HEK293 (cell line): ENCODE results near the gene SHISAL1.

Experiments used
- IKZF3 ChIP-seq: fragments of 450-650 bp; IDR thresholded peaks from 2 replicates; pipeline ENCODE4 v1.5.0; 2018; ENCODE audit warnings: missing biosample characterization, mild to moderate bottlenecking, missing genetic modification characterization, moderate library complexity
- MZF1 ChIP-seq: fragments of 450-650 bp; formaldehyde crosslinking; IDR thresholded peaks from 2 replicates; pipeline ENCODE4 v1.5.1; 2017; ENCODE audit warnings: missing biosample characterization, missing genetic modification characterization, borderline replicate concordance
- SCRT2 ChIP-seq: fragments of 450-650 bp; formaldehyde crosslinking; IDR thresholded peaks from 2 replicates; pipeline ENCODE4 v1.5.1; 2016; ENCODE audit warnings: missing biosample characterization, missing genetic modification characterization
- YY1 ChIP-seq: fragments of 450-650 bp; formaldehyde crosslinking; IDR thresholded peaks from 2 replicates; pipeline ENCODE4 v1.5.1; 2018; ENCODE audit warnings: missing biosample characterization, missing genetic modification characterization
- ZFHX2 ChIP-seq: fragments of 450-650 bp; formaldehyde crosslinking; conservative IDR thresholded peaks from 2 replicates; pipeline ENCODE4 v1.5.1; 2016; ENCODE audit warnings: missing biosample characterization, missing genetic modification characterization
- ZFP69B ChIP-seq: fragments of 450-650 bp; formaldehyde crosslinking; IDR thresholded peaks from 2 replicates; pipeline ENCODE4 v1.5.1; 2016; ENCODE audit warnings: missing biosample characterization, missing genetic modification characterization
- ZNF121 ChIP-seq: fragments of 450-650 bp; formaldehyde crosslinking; IDR thresholded peaks from 2 replicates; pipeline ENCODE4 v1.5.1; 2016; ENCODE audit warnings: missing biosample characterization, missing genetic modification characterization
- ZNF169 ChIP-seq: fragments of 450-650 bp; formaldehyde crosslinking; IDR thresholded peaks from 2 replicates; pipeline ENCODE4 v1.5.1; 2016; ENCODE audit warnings: missing biosample characterization, missing genetic modification characterization
- ZNF184 ChIP-seq: fragments of 450-650 bp; IDR thresholded peaks from 2 replicates; pipeline ENCODE4 v1.5.1; 2018; ENCODE audit warnings: missing biosample characterization, mild to moderate bottlenecking, missing genetic modification characterization
- ZNF2 ChIP-seq: fragments of 450-650 bp; formaldehyde crosslinking; IDR thresholded peaks from 2 replicates; pipeline ENCODE4 v1.5.1; 2016; ENCODE audit warnings: missing biosample characterization, missing genetic modification characterization
- ZNF202 ChIP-seq: fragments of 450-650 bp; formaldehyde crosslinking; IDR thresholded peaks from 2 replicates; pipeline ENCODE4 v1.5.1; 2016; ENCODE audit warnings: missing biosample characterization, missing genetic modification characterization, borderline replicate concordance
- ZNF211 ChIP-seq: fragments of 450-650 bp; formaldehyde crosslinking; IDR thresholded peaks from 2 replicates; pipeline ENCODE4 v1.5.1; 2016; ENCODE audit warnings: low read depth, missing biosample characterization, missing genetic modification characterization
- ZNF302 ChIP-seq: fragments of 450-650 bp; formaldehyde crosslinking; IDR thresholded peaks from 2 replicates; pipeline ENCODE4 v1.5.1; 2016; ENCODE audit warnings: missing biosample characterization, missing genetic modification characterization, low read depth
- ZNF335 ChIP-seq: fragments of 450-650 bp; formaldehyde crosslinking; conservative IDR thresholded peaks from 2 replicates; pipeline ENCODE4 v1.5.1; 2016; ENCODE audit warnings: missing biosample characterization, missing genetic modification characterization
- ZNF354C ChIP-seq: fragments of 450-650 bp; formaldehyde crosslinking; IDR thresholded peaks from 2 replicates; pipeline ENCODE4 v1.5.1; 2016; ENCODE audit warnings: missing biosample characterization, missing genetic modification characterization, low read depth, borderline replicate concordance
- ZNF404 ChIP-seq: fragments of 450-650 bp; formaldehyde crosslinking; IDR thresholded peaks from 2 replicates; pipeline ENCODE4 v1.5.1; 2017; ENCODE audit warnings: missing biosample characterization, missing genetic modification characterization
- ZNF423 ChIP-seq: fragments of 450-650 bp; formaldehyde crosslinking; IDR thresholded peaks from 2 replicates; pipeline ENCODE4 v1.5.1; 2016; ENCODE audit warnings: missing biosample characterization, missing genetic modification characterization
- ZNF426 ChIP-seq: fragments of 450-650 bp; formaldehyde crosslinking; IDR thresholded peaks from 2 replicates; pipeline ENCODE4 v1.5.1; 2017; ENCODE audit warnings: missing biosample characterization, missing genetic modification characterization, mild to moderate bottlenecking, inconsistent platforms, moderate library complexity
- ZNF433 ChIP-seq: fragments of 450-650 bp; formaldehyde crosslinking; IDR thresholded peaks from 2 replicates; pipeline ENCODE4 v1.5.1; 2016; ENCODE audit warnings: missing biosample characterization, missing genetic modification characterization, low read depth
- ZNF501 ChIP-seq: fragments of 450-650 bp; formaldehyde crosslinking; IDR thresholded peaks from 2 replicates; pipeline ENCODE4 v1.5.1; 2016; ENCODE audit warnings: missing biosample characterization, missing genetic modification characterization
- ZNF514 ChIP-seq: fragments of 450-650 bp; formaldehyde crosslinking; IDR thresholded peaks from 2 replicates; pipeline ENCODE4 v1.5.1; 2016; ENCODE audit warnings: missing biosample characterization, missing genetic modification characterization
- ZNF530 ChIP-seq: fragments of 450-650 bp; formaldehyde crosslinking; IDR thresholded peaks from 2 replicates; pipeline ENCODE4 v1.5.1; 2016; ENCODE audit warnings: low read depth, missing biosample characterization, missing genetic modification characterization
- ZNF658 ChIP-seq: fragments of 450-650 bp; formaldehyde crosslinking; IDR thresholded peaks from 2 replicates; pipeline ENCODE4; 2016; ENCODE audit warnings: missing biosample characterization, missing genetic modification characterization
- ZNF677 ChIP-seq: fragments of 450-650 bp; IDR thresholded peaks from 2 replicates; pipeline ENCODE4 v1.5.0; 2018; ENCODE audit warnings: missing biosample characterization, mild to moderate bottlenecking, missing genetic modification characterization, moderate library complexity
- TF ChIP-seq, protein P1 (sequence below): fragments of 450-650 bp; formaldehyde crosslinking; IDR thresholded peaks from 2 replicates; pipeline ENCODE4 v1.5.1; 2016; ENCODE audit warnings: missing biosample characterization, missing genetic modification characterization
- TF ChIP-seq, protein P2 (sequence below): fragments of 450-650 bp; formaldehyde crosslinking; IDR thresholded peaks from 2 replicates; pipeline ENCODE4 v1.5.1; 2016; ENCODE audit warnings: missing biosample characterization, missing genetic modification characterization, borderline replicate concordance
- TF ChIP-seq, protein P3 (sequence below): fragments of 450-650 bp; IDR thresholded peaks from 2 replicates; pipeline ENCODE4 v1.5.1; 2018; ENCODE audit warnings: missing biosample characterization, mild to moderate bottlenecking, missing genetic modification characterization
- TF ChIP-seq, protein P4 (sequence below): fragments of 450-650 bp; formaldehyde crosslinking; IDR thresholded peaks from 2 replicates; pipeline ENCODE4 v1.5.1; 2016; ENCODE audit warnings: missing biosample characterization, missing genetic modification characterization
- TF ChIP-seq, protein P5 (sequence below): fragments of 450-650 bp; formaldehyde crosslinking; IDR thresholded peaks from 2 replicates; pipeline ENCODE4 v1.5.1; 2017; ENCODE audit warnings: missing biosample characterization, missing genetic modification characterization
- TF ChIP-seq, protein P6 (sequence below): fragments of 450-650 bp; formaldehyde crosslinking; IDR thresholded peaks from 2 replicates; pipeline ENCODE4 v1.5.1; 2016; ENCODE audit warnings: missing biosample characterization, missing genetic modification characterization

SHISAL1 gene

DNA sequence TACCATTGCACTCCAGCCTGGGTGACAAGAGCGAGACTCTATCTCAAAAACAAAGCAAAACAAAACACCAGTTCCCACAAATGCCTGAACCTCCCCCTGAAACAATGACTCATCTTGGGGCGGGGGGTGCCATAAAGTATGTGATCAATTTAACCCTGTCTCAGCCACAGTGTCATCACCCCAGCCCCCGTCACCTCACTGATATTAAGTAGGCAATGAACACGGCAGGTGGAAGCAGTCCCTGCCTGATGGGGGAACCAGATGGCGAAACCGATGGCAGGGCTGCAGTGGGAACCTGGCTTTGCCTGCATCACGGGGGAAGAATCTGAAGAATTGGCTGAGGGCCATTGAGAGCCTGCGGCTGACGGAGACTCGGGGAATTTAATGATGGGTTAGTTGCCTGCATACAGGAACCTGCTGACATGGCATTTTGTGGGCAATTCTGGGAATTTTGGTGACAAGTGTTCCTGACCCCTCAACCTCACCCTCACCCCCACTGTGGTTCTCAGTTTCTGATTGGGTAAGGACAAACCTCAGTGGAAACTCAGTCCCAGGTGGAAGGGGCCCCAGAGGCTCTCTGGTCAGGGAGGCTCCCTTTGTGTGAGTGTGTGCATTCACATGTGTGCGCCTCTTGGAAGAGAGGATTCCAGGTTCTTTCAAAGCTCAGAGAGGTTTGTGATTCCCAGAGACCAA, 39.1 kb upstream of the SHISAL1 start (continued):
- TF ChIP-seq ZNF426 (no peak), SCRT2 (0 out of 2 replicates have a peak, but pooled peaks have one; percentile 19), ZNF514 (tag by site-specific recombination) (no peak), ZNF530 (no peak), ZNF354C (no peak), ZNF202 (tag by site-specific recombination) (no peak), ZNF169 (tag by site-specific recombination) (no peak), ZFP69B (tag by site-specific recombination) (peak; percentile 95), IKZF3 (tag by site-specific recombination) (no peak), ZFHX2 (tag by site-specific recombination) (peak; percentile 37; the same call in 1 of the 2 replicates), ZNF302 (tag by site-specific recombination) (no peak), YY1 (tag by site-specific recombination) (no peak), ZNF121 (tag by site-specific recombination) (no peak), ZNF2 (tag by site-specific recombination) (no peak), ZNF658 (tag by site-specific recombination) (no peak), ZNF501 (tag by site-specific recombination) (no peak), ZNF677 (tag by site-specific recombination) (no peak), ZNF211 (tag by site-specific recombination) (no peak), ZNF184 (tag by site-specific recombination) (no peak), ZNF335 (peak; percentile 69), ZNF404 (tag by site-specific recombination) (no peak), ZNF423 (tag by site-specific recombination) (no peak), MZF1 (tag by site-specific recombination) (no peak), ZNF433 (no peak)
- TF ChIP-seq, protein P1, sequence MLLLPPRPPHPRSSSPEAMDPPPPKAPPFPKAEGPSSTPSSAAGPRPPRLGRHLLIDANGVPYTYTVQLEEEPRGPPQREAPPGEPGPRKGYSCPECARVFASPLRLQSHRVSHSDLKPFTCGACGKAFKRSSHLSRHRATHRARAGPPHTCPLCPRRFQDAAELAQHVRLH = no peak
- TF ChIP-seq, protein P2, sequence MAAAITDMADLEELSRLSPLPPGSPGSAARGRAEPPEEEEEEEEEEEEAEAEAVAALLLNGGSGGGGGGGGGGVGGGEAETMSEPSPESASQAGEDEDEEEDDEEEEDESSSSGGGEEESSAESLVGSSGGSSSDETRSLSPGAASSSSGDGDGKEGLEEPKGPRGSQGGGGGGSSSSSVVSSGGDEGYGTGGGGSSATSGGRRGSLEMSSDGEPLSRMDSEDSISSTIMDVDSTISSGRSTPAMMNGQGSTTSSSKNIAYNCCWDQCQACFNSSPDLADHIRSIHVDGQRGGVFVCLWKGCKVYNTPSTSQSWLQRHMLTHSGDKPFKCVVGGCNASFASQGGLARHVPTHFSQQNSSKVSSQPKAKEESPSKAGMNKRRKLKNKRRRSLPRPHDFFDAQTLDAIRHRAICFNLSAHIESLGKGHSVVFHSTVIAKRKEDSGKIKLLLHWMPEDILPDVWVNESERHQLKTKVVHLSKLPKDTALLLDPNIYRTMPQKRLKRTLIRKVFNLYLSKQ = no peak
- TF ChIP-seq, protein P3, sequence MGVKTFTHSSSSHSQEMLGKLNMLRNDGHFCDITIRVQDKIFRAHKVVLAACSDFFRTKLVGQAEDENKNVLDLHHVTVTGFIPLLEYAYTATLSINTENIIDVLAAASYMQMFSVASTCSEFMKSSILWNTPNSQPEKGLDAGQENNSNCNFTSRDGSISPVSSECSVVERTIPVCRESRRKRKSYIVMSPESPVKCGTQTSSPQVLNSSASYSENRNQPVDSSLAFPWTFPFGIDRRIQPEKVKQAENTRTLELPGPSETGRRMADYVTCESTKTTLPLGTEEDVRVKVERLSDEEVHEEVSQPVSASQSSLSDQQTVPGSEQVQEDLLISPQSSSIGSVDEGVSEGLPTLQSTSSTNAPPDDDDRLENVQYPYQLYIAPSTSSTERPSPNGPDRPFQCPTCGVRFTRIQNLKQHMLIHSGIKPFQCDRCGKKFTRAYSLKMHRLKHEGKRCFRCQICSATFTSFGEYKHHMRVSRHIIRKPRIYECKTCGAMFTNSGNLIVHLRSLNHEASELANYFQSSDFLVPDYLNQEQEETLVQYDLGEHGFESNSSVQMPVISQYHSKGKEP (tag by site-specific recombination) = no peak
- TF ChIP-seq, protein P4, sequence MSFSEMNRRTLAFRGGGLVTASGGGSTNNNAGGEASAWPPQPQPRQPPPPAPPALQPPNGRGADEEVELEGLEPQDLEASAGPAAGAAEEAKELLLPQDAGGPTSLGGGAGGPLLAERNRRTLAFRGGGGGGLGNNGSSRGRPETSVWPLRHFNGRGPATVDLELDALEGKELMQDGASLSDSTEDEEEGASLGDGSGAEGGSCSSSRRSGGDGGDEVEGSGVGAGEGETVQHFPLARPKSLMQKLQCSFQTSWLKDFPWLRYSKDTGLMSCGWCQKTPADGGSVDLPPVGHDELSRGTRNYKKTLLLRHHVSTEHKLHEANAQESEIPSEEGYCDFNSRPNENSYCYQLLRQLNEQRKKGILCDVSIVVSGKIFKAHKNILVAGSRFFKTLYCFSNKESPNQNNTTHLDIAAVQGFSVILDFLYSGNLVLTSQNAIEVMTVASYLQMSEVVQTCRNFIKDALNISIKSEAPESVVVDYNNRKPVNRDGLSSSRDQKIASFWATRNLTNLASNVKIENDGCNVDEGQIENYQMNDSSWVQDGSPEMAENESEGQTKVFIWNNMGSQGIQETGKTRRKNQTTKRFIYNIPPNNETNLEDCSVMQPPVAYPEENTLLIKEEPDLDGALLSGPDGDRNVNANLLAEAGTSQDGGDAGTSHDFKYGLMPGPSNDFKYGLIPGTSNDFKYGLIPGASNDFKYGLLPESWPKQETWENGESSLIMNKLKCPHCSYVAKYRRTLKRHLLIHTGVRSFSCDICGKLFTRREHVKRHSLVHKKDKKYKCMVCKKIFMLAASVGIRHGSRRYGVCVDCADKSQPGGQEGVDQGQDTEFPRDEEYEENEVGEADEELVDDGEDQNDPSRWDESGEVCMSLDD (tag by site-specific recombination) = no peak
- TF ChIP-seq, protein P5, sequence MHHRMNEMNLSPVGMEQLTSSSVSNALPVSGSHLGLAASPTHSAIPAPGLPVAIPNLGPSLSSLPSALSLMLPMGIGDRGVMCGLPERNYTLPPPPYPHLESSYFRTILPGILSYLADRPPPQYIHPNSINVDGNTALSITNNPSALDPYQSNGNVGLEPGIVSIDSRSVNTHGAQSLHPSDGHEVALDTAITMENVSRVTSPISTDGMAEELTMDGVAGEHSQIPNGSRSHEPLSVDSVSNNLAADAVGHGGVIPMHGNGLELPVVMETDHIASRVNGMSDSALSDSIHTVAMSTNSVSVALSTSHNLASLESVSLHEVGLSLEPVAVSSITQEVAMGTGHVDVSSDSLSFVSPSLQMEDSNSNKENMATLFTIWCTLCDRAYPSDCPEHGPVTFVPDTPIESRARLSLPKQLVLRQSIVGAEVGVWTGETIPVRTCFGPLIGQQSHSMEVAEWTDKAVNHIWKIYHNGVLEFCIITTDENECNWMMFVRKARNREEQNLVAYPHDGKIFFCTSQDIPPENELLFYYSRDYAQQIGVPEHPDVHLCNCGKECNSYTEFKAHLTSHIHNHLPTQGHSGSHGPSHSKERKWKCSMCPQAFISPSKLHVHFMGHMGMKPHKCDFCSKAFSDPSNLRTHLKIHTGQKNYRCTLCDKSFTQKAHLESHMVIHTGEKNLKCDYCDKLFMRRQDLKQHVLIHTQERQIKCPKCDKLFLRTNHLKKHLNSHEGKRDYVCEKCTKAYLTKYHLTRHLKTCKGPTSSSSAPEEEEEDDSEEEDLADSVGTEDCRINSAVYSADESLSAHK (tag by site-specific recombination) = no peak
- TF ChIP-seq, protein P6, sequence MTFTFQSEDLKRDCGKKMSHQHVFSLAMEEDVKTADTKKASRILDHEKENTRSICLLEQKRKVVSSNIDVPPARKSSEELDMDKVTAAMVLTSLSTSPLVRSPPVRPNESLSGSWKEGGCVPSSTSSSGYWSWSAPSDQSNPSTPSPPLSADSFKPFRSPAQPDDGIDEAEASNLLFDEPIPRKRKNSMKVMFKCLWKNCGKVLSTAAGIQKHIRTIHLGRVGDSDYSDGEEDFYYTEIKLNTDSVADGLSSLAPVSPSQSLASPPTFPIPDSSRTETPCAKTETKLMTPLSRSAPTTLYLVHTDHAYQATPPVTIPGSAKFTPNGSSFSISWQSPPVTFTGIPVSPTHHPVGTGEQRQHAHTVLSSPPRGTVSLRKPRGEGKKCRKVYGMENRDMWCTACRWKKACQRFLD = no peak
